GM21717 (cell line): Measurements from ENCODE around the gene QSOX1.

ENCODE experiments used
- ATAC-seq: cut with Tn5 transposase; IDR thresholded peaks from one replicate; pipeline ENCODE4 v1.9.1; 2021; ENCODE audit warnings: mild to moderate bottlenecking, moderate library complexity; ENCODE audit not compliant: unreplicated experiment

The QSOX1 gene

DNA sequence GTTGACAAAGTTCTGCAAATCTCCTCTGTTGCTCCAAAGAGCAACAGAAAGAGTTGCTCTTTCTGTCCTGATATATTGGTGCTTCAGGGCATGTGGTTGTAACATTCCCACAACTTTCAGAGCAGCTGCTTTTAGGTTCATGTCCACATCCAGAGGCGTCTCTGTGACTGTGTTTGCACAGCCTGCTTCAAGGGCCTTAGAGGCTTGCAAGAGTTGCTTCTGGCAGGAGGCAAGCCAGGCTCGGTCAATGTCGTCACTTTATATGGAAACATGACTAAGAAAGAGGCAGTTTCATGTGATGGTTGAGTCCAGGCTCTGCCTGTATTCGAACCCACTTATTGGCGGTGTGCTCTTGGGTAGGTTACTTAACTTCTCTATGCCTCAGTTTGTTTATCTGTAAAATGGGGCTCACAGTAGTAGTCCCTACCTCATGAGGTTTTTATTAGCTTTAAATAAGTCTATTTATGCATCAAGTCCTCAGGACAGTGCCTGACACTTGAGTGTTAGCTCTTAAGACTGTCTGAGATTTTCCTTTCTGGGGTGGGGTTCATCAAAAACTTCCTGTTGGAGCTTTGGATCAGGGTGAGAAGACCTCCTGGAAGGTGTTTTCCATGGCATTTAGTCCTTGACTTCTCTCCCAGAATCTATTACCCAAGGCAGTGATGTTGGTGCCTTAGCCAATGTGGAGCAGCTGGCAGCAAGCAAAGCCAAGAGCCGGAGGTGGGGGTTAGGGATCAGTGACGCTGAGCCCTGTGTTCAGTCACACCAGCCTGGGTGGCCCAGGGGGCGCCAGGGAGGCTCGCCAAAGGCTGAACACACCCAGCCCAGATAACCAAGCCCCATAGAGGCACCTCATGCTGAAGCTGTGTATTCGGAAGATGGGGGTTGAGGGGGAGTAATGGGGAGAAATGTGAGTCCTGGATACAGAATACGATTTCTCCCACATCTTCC is 94.3 kb downstream of the QSOX1 start:
- ATAC-seq = no peak

- no peak for ATAC-seq
Observed at GRCh38 chr1:180249725-180250498, 95.2 kb downstream of the QSOX1 start.

DNA sequence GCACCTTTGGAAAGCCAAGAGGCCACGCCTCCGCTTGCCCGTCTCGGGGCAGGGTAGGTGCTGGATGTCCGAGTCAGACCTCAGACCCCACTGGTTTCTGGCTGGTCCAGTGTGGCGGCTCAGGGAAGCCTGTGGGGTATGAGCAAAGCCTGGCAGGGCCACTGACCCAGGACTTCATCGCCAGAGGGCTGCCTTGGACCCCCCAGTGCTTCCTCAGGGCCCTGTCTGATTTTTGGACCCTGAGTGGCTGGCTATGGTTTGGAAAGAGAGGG is 95.8 kb downstream of the QSOX1 start:
- no peak for ATAC-seq

DNA sequence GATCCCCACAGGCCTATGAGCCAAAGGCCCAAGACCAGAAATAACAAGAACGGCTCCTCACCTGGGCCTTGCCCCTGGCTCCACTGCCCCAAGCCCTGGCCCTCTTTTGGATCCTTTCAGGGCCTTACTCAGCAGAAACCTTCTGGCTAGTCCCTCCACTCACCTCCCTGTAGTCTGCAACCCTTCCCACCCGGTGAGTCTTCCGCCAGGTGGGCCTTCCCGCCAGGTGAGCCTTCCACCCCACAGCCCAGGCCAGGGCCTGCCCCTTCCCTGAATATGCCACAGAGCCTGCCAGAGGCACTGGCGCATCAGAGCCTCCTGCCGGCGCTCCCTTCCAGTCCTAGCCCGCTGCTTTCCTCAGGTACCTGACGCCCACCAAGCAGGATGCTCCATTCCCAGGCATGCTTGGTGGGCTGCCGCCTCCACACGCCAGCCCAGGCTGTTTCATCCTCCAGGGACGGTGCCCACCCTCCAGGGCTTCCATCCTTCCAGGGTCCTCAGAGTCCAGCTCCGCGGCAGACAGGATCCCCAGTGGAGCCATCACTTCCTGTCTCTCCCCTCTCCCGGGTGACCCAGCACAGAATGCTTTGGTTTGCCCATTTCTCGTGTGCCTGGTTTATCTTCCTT is 96.3 kb downstream of the QSOX1 start:
- no peak for ATAC-seq

GRCh38 chr1:180251526-180252305 is 97.0 kb downstream of the QSOX1 start:
- ATAC-seq = no peak

DNA sequence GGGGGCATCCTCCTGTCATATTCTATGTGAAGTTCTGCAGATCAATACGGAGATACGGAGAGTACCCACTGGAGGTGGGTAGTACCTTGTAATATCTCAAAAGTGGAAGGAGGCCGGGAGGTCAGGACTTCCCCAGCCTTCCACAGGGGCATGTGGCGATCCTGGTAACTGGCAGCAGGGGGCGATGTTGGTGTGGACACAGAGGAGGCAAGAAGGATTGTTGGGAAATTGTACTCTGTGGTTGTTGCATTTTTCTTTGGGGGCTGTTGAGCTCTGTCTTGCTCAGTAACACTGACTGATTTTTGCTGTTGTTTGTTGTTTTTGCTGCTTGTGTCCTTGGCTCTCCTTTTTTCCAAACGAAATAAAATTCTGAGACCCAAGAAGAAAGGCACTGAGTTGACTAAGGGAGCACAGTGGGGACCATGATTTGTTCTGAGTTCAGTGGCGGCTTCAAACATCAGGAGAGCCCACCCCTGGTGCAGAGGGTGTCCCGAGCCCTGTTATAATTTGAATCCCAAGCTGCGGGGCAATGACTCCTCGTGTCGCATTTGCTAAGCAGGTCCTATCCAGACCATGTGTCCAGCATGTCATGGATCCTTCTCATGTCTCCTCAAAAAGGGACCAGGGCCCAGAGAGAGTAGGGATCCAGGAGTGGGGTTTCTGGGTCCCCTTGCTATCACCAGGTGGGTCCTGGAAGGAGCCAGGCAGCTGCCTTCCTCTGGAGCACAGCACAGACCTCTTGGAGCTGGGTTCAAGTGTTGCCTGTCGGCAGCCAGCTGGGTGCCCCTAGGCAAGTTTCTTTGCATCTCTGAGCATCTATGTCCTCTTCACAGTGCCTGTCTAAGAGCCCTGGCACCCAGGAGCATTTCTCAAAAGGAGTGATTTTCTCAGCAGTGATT is 98.2 kb downstream of the QSOX1 start:
- ATAC-seq = peak; percentile 66
